ENCODE measurements around the gene RNF26.

DNA sequence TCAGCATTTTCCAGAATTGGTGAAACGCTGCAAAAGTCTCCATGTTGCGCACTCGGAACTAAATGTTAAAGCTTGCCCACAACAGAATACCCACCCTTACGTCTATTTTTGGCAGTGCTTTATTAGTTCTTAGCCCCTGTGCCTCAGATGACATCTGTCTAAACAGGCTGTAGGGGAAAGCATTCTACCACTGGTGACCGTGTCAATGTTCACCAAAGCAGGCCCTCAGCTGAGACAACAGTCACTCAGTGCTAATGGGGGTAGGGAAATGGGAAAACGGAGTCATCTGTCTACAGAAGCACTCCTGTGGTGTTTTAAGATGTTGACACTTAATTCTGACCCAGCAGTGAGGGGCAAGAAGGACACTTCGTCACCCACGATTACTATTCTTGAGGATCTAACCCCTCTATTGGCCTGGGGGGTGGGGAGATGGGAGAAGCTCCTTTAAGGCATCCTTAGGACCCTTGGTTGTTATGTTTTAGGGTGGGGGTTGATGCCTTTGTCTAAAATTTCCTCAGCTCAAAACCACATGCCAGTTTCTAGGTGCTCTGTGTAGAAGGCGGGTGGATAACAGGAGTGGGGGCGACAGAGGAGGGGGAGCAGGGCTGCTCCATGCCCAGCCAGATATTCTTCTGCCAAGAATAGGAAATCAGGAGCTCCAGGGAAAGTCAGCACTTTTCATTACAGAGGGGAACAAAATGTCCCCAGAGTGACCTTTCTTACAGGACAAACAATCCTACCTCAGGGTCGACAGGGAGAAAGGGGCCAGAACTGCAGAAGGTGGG, 27.8 kb downstream of the RNF26 start:
- TF ChIP-seq, protein P1, sequence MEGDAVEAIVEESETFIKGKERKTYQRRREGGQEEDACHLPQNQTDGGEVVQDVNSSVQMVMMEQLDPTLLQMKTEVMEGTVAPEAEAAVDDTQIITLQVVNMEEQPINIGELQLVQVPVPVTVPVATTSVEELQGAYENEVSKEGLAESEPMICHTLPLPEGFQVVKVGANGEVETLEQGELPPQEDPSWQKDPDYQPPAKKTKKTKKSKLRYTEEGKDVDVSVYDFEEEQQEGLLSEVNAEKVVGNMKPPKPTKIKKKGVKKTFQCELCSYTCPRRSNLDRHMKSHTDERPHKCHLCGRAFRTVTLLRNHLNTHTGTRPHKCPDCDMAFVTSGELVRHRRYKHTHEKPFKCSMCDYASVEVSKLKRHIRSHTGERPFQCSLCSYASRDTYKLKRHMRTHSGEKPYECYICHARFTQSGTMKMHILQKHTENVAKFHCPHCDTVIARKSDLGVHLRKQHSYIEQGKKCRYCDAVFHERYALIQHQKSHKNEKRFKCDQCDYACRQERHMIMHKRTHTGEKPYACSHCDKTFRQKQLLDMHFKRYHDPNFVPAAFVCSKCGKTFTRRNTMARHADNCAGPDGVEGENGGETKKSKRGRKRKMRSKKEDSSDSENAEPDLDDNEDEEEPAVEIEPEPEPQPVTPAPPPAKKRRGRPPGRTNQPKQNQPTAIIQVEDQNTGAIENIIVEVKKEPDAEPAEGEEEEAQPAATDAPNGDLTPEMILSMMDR (IDR thresholded peaks at IDR 0.05; ENCODE audit: low read depth, low read length) = no peak
- TF ChIP-seq EZH2phosphoT487 (IDR thresholded peaks at IDR 0.05; ENCODE audit: low read depth) = no peak
